GM18507 (cell line): ENCODE measurements around the gene C5orf63.
A peak's percentile ranks its signal among the peaks of the same experiment; 100 is the strongest.
"Not testable (repeated sequence)": the region's sequence is repeated elsewhere in the genome, so short reads cannot be mapped to it uniquely, and the experiment has no call there.

Experiments used
- DNase-seq: peaks from one replicate; pipeline ENCODE4 v3.0.0; 2011; ENCODE audit warnings: low read depth; ENCODE audit not compliant: insufficient read length; ENCODE audit errors: extremely low spot score
- FAIRE-seq: peaks from 2 replicates; lab custom pipeline; 2011; peaks lifted over from hg19 to GRCh38; lab: Jason Lieb, UNC

C5orf63 gene

DNA sequence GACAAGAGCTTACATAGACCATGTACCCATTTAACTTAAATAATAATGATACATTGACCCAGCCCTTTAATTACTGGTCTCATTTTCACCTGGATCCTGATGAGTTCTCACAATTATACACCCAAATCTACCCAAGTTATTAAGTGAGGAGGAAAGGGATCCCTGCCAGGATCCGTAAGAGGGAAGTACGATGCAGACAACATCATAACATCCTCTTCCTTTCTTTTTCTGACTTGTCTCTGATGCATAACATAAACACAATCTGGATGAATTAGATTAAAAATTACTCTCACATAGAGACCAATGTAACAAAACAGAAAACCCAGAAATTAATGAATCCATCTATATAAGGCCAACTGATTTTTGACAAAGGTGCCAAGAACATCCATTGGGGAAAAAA, 59.9 kb downstream of the C5orf63 start:
- FAIRE-seq (peak; percentile 44), DNase-seq (no peak)

DNA sequence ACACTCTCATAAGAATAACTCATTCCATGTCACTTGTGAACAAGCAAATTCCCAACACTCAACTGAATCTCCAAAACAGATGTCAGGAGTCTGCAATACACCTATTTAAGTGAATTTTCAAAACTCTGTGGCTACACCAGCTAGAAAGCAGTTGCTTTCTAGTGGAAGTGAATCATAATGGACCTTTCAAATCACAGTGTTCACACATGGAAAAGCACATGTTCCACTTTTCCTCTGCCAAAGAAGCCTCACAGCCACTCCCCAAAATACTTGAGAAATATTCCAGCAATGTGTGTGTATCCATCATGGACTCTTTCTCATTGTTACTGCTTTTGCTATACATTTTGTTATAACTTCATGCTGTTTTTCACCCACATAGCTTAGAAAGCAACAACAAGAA, 60.4 kb downstream of the C5orf63 start:
- no peak for FAIRE-seq
- no peak for DNase-seq

GRCh38 chr5:127011961-127012644, 61.2 kb downstream of the C5orf63 start:
- FAIRE-seq (peak; percentile 89), DNase-seq (no peak)

DNA sequence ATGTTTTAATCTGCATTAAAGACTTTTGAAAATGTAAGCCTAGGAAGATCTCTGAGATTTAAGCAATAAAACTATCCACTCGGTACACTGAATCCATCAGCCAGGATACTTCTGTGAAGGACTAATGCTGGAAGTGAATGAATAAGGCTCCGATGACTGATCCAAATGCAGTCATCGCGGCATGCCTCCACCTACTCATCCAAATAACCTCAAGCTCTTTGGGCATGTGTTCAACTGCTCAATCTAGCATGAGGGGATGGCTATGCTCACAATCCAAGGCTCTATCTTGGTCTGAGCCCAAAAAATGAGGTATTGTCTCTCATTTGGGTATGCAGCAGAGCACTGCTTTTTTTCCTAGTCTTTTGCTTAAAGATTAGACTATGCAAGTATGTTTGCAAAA, 62.1 kb downstream of the C5orf63 start:
- no peak for DNase-seq
- FAIRE-seq: no peak

GRCh38 chr5:127010362-127010761, 62.9 kb downstream of the C5orf63 start:
- no peak for FAIRE-seq
- DNase-seq: no peak

DNA sequence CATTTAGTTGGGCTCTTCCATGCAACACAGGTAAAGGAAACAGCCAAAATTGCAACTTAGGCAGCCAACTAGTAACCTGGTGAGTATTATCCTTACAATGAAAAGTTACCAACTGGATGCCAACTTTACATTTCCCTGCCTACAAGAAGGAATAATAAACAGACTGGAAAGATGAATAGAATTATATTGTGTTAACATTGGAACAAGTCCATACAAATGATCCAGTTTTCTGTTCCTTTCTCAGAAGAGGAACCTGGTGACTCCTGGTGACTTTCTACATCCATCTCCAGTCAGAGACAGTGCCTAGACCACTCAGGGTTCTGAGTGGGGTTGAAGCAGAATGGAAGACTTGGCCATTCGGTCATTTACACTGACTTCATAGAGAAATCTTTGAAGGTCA, 63.5 kb downstream of the C5orf63 start:
- no peak for DNase-seq
- peak; percentile 55 for FAIRE-seq

DNA sequence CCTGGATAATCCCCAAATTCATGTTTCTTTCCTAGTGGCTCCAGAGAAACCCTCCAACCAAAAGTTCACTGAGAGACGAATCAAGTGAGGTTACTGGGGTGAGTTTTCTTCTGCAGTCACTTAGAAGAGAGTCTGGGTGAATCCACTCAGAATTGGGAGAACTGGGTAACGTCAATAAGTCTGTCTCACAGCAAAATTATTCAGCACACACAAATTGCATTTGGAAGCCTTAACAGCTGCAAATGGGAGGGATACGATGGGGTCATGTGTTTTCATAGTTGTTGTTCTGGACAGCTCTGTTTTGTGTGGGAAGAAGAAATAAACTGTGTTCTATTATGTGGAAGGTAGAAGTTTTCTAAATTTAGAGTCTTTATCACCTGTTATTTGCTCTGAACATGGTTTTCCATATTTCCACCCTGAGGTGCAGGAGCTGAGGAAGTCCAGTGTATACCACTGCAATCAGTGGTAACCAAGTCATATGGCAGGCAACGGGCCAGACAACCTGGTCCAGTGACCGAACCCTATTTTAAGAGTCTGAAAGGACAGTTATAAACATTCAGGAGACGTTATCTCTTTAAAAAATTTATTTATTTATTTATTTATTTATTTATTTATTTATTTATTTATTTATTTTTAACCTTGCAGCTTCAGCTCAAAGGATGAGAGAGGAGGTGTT, 64.9 kb downstream of the C5orf63 start:
- DNase-seq (no peak), FAIRE-seq (no peak)

DNA sequence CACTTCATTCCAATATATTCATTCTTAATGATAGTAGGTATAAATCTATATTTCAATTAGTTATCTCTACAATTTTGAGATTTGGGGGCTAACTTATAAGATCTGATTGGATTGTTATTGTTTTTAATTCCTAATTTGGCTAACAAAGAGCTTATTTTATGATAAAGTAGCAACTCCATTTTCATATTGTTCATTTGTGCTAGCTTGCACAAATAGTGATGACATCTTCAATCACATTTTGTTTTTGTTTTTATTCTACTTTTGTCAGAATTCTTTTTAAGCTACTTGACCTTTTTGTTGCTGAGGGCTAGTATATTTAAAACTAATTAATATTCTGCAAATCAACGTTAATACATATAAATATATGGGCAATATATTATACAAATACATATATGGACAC, 65.8 kb downstream of the C5orf63 start:
- FAIRE-seq (no peak), DNase-seq (no peak)

- no peak for DNase-seq
- FAIRE-seq: peak; percentile 26
These were observed 66.6 kb downstream of the C5orf63 start for GRCh38 chr5:127006744-127007143.

DNA sequence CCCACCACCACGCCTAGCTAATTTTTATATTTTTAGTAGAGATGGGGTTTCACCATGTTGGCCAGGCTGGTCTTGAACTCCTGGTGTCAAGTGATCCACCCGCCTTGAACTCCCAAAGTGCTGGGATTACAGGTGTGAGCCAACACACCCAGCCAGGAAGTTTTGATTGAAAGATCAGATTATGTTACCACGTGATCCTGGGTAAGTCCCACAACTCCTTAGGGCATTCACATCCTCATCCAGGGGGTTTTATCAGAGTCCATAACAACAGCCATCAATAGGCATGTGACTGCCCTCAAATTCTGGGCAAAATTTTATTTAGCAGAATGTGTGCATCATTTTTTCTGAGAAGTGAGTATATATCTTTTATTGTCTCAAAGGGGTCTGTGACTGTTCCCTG, 68.0 kb downstream of the C5orf63 start:
- DNase-seq, FAIRE-seq: not testable (repeated sequence)

DNA sequence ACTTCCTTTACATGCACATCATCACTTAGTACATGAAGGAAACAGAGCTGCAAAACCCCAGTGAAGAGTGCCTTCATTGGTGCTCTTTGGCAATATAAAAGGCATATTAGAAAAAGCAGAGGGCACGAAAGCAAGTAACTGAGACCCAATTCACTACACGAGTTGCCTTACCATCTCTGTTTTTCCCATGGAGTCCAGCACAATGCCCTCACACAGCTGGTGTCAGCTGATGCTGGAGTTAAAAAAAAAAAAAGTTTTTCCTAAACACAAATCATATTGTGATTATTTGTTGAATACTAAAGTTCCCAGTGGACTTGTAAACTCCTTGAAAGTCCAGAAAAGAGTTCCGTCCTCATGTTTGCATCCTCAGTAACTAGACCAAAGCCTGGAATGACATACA, 68.6 kb downstream of the C5orf63 start:
- FAIRE-seq (no peak), DNase-seq (no peak)

DNA sequence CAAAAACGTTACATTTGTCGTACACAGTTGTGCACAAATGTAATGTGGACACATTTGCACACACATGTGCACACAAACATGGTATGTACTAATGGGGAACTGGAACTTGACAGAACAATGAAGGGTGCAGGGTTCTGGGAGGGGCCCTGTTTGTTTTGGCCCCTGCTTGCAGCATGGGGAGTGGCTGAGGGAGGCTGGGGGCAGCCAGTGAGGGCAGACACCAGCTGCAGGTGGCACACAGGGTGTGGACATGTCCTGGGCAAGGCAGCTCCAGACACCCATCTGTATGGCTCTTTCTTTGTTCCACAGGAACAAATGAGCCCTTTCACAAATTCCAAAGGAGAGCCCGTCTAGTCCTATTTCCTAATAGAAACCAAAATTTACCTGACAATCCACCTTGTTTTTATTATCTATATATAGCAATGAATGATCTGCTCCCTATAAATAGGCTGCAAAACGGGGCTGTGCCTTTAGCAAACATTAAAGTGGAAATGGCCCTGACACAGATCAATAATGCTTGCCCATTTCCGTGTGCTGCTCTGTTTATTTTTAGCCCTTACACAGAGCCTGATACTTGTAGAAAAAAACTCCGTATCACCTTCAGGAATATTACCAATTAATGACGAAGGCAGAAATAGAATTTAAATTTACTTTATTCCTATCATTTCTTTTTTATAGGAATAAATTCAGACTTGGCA, 69.4 kb downstream of the C5orf63 start:
- no peak for DNase-seq
- no peak for FAIRE-seq

DNA sequence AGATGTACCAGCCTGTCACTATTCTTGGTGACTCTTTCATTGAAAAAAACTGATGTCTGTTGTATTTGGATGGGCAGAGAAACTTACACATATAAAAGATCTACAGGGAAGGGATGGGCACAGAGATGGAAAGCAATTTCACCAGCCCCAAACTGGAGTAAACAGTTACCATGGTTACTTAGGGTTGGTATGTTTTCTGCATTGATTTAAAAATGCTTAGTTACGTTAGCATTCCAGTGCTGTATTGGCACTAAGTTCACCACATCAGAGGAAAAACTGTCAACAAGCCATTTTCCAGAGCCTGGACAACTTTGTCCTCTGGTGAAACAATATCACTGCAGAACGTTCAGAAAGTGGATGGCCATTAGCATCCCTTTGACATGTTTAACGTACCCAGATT, 70.9 kb downstream of the C5orf63 start:
- DNase-seq: no peak
- FAIRE-seq: no peak

DNA sequence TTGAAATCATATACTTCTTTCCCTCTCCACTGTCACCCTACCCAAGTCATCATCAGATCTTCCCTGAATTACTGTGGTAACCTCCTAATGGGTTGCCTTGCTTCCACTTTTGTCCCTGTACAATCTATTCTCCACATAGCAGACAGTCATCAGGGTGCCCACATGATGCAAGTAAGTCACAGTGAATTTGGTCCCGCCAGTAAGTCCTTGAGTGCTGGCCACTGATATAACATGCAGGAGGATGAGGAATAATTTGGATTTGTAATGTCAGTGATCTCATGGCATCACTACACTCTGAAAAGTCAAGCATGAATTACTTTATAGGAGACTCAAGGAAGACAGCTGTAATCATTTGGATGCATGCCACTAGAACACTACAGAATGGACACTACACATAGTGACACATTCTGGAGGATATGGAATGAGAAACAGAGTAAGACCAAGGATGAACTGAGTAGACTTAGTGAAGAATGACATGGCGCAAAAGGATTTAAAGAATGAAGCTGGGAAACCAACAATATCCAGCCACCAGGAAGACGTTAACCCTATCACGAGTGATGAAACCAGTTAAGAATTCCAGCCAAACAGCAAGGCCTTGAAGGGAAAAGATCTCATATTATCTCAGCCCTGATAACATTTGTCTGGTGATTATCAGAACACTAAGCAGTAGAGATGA, 71.5 kb downstream of the C5orf63 start:
- FAIRE-seq (no peak), DNase-seq (no peak)
